Jurkat, Clone E6-1 (cell line): Measurements from ENCODE around the gene TSSK3.
"Not testable (repeated sequence)": the region's sequence is repeated elsewhere in the genome, so short reads cannot be mapped to it uniquely, and the experiment has no call there.

Experiments
- DNase-seq: peaks from one replicate; pipeline ENCODE4 v3.0.0-alpha.2; 2011; ENCODE audit warnings: low read depth, low spot score
- H3K4me3 ChIP-seq: 2 replicates; pipeline ENCODE4 v1.5.1; 2011; ENCODE audit warnings: mild to moderate bottlenecking, low read length, control low read depth, moderate library complexity

The TSSK3 gene

DNA sequence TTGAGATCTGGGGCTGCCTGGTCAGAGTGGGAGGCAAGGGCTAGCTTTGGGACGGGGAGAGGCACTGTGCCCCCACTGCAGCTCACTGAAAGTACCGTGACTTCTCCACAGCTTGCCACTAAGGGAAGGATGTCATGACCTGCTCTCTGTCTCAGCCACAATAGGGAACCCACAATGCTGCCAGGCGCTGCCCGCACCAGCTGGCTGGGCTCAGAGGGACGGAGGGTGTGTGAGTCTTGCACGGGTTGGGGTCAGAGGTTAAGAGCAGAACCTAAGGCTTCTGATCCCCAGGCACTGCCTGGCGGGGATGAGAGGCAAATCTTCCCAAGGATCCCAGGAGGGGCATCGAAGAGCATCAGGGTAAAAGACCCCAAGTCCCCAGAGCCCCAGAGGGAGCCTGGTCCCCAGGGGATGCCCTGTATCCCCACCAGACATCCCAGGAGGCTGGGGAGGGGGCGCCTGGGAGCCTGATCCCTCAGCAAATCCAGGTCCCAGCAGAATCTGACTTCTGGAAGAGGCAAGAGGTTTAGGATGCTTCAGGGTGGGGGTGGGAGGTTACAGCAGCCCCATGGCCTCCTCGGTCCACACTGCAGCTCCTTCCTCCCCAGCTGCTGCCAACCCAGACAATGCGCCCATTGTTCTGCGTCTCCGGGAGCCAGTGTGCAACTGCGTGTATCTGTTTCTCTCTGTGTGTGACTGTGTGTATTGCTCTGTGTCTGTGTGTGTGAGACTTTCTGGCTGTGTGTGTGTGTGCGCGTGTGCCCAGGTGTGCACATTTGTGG lies 24.3 kb upstream of the TSSK3 start:
- no peak for DNase-seq
- no peak overlapping the region for H3K4me3 ChIP-seq

DNA sequence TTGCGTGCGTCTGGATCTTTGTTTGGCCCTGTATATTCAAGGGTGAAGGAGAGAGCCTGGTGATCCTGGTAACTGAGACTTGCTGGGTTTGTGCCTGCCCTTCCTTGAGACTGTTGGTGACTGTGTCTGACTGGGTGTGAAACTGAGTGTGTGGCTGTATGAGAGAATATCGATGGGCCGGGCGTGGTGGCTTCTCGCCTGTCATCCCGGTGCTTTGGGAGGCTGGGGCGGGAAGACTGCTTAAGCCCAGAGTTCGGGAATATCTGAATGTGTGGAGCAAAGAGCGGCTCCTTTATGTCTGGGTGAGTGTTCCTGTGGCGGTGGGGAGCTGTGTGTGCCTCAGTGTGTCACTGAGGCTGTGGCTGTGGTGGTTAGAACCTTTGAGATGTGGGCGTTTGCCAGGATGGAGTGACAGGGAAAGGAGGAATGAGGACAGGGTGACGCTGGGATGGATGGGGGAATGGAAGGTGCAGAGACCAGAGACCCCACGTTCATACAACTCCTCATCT lies 23.6 kb upstream of the TSSK3 start:
- DNase-seq = no peak
- no peak overlapping the region for H3K4me3 ChIP-seq

DNA sequence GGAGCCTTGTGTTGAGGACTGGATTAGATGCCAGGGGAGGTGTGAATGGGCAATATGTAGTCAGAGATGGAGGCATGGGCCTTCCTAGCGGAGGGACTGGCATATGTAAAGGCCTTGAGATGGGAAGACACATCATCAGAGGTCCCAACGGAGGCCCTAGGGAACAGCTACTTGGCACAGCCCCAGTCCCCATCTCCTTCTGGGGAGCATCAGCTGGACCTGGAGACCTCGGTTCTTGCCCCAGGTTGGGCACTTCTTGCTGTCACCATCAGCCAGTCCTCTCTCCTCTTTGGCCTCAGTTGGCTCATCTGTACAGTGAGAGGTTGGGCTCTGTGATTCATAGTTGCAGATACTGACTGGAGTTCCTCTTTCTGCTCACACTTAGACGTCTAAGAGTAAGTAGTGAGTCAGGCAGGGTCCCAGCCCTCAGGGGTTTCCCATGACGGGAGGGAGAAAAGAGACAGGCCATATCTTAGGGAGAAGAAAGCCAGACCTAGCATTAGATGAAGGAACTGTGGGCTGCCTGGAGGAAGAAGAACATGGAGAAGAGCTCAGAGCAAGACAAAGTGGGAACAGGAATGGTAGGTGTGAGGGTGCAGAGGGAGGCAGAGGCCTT lies 22.9 kb upstream of the TSSK3 start:
- no peak overlapping the region for H3K4me3 ChIP-seq
- DNase-seq = no peak

DNA sequence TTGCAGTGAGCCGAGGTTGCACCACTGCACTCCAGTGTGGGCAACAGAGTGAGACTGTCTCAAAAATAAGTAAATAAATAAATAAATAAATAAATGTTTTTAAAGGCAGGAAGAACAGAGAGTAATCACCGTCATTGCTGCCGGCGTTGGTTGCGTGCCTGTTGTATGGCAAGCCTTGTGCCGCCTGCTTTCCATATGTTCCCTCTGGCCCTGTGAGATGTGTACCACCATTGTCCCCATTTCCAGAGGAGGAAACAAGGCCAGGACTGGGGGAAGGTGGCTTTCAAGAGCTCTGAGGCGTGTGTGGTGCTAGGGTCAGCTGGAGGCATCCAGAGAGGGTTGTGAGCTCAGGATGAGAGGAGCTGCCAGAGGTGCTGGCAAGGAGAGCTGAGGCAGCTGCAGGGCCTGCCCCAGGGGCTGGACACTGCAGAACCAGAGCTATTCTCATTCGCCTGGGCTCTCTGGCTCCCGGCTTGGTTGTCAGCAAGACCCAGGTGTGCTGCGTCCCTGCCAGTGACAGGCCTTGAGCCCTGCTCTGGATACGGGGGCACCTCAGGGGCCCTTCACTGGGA lies 21.1 kb upstream of the TSSK3 start:
- DNase-seq = no peak
- no peak overlapping the region for H3K4me3 ChIP-seq

DNA sequence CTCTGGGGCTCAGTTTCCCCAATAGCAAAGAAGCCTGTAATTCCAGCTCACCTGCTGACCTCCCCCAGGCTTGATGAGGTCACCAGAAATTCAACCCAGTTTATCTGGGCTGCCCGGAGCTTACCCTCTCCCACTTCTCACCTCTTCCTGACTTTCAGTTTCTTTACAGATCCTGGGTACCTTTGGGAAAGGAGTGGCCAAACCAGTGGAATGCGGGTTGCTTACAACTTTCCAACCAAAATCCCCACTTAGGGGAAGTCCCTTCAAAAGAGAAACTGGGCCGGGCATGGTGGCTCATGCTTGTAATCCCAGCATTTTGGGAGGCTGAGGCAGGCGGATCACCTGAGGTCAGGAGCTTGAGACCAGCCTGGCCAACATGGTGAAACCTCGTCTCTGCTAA lies 20.4 kb upstream of the TSSK3 start:
- no peak overlapping the region for H3K4me3 ChIP-seq
- DNase-seq = no peak

DNA sequence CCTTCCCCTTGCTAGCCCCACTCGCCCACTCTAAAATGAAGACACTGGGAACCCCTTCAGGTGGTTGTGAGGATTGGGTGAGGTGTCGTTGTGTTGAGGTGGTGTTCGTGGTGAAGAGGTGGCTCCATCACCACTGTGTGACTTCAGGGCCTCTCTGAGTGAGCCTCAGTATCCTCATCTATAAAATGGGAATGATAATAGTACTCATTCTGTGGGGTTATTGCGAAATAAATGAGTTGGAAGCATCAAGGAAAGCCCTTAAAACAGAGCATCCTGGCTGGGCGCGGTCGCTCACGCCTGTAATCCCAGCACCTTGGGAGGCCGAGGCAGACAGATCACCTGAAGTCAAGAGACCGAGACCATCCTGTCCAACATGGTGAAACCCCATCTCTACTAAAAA lies 19.6 kb upstream of the TSSK3 start:
- no peak for DNase-seq
- H3K4me3 ChIP-seq = no peak overlapping the region

DNA sequence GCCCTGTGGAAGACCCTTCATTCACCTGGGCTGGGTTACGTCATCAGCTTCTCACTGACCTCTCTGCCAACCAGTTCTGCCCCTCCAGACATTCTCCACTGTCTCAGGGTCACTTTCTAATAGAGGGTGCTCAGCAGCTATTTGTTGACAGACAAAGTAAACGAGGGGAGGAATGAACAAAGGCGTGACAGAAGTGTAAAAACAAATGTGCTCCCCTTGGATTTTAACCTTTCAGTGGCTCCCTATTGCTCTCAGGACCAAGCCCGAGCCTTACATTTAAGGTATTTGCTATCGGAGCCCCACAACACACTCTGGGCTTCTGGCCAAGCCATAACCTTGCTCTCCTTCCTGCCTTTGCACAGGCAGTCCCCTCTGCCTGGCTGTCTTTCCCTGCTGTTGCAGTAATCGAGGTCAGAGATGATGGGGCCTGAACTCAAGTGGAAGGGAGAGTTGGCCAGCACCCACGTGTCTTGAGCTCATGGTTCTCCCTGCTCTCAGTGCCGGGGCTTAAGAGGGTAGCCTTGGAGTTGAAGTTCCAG lies 17.0 kb upstream of the TSSK3 start:
- no peak for DNase-seq

DNA sequence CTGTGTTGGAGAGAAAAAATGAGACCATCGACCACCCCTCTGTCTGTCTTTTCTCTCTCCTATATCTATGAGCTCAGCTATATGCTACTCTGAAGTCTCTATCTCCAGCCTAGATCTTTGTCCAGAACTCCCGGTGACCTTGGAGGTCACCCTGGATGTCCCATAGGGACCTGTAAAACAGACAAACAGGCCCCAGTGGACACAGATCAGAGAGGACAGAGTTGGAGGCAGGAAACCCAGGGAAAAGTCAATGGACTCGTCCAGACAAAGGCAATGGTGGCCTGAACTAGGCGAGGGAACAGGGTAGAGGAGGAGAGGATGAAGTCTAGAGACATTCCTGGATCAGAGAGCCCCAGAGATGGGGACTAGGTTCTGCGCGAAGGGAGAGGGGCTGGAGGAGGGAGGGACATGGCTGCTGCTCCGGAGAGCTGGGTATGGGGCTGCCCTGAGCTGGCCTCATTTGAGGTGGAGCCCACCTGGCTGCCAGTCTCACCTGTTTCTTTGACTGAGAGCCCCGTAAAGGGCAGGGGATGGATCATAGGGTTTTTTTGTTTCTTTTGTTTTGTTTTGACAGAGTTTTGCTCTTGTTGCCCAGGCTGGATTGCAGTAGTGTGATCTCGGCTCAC lies 15.7 kb upstream of the TSSK3 start:
- no peak overlapping the region for H3K4me3 ChIP-seq
- DNase-seq = no peak

More for the DNA sequence above, 17.0 kb upstream of the TSSK3 start:
- H3K4me3 ChIP-seq = no peak overlapping the region

DNA sequence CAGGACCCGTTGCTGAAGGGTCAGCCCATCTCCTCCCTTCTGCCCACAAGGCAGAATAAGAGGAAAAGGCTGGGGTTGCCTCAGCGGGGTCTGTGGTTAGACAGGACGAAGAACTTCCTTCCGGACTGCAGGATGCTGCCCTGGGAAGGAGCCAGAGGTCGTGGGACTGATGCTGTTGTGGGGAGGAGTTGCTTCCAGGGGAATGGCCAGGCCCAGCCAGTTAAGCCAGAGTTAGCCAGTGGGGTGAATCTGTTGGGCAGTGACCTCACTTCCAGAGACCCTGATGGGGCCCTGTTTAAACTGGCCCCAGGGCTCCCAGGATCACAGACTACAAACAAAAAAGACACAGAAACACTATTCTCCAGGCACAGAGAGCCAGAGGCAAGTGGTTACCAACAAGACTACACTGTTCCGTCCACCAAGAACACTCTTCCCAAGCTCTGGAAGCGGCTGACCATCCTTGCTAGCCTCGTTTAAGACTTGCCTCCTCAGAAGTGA lies 13.1 kb upstream of the TSSK3 start:
- no peak overlapping the region for H3K4me3 ChIP-seq
- DNase-seq = no peak

DNA sequence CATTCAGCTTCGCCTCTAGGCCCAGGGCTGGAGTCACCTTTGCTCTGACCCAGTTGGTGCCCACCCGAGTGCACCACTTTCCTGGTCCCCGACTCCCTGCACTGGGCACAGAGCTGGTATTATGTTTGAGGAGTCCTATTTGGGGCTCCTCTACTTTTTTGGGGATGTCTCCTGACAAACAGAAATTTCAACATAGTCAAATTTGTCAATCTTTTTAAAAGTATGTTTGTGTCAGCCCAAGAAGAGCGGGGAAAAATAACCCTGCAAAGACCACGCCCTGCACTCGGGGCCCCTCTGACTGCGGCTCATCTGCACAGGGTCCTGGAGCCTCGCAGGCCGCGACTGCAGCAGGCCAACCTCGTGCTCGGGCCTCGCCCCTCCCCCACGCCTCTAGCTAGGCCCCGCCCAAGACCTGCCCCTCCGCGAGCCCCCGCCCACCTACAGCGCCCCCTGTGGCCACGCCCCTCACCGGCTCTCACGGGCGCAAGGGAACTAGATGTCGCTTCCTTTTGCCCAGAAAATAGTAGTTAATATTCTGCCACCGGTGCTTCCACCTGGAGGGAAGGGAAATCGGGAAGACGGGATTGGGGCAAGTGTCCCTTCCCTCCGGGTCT lies 11.4 kb upstream of the TSSK3 start:
- peak overlapping the region; percentile 64 for H3K4me3 ChIP-seq
- DNase-seq = peak; percentile 76

DNA sequence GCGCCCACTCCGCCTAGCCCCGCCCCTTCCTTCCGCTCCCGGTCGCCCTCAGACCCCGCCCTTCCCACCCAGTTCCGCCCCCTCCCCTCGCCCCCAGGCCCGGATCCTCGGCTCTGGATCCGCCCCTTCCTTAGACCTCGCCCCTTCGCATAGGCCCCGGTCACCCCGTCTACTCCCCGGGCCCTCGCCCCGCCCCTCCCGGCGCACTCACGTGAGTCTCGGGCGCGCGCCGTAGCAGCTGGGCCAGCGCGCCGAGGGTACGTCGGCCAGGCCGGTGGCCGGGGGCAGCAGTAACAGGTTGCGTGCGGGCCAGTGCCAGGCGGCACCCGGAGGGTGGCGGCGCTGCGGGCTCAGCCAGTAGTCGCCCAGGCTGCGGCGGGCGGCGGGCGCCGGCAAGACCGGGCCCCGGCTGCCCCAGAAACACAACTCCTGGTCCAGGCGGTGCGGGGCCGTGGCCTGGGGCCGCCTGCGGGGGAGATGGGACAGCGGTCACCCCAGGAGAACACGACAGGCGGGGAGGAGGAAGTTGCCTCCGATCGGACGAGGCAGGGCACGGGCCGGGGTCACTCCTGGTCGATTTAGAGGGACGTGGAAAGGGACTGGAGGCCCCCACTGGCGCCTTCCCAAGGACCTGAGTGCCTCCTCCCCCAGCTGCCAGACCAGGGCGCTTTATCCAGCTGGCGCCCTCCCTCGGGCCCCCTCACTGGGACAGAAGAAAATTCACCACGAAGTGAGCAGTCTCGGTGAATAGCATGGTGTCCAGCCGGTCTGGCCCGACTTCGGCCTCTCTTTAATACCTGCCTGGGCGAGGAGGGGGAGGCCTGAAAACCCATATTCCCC lies 10.7 kb upstream of the TSSK3 start:
- DNase-seq = peak; percentile 91
- H3K4me3 ChIP-seq = peak overlapping the region; percentile 64

DNA sequence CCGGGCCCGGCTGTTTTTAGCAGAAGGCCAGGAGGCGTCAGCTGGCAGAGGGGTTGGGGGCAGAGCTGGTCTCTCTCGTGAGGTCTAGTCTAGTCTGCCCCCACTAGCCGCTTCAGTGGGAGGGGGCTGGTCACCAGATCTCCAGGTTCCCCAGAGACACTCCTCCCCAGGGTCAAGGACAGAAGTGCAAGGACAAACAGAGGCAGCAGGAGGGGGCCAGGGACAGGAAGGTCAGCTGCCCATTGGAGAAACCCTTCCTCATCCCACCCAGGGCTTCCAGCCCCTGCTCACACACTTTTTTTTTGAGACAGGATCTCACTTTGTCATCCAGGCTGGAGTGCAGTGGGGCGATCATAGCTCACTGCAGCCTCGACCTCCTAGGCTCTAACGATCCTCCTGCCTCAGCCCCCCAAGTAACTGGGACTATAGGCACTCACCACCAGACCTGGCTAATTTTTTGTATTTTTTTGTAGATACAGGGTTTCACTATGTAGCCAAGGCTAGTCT lies 10.0 kb upstream of the TSSK3 start:
- DNase-seq = no peak
- peak overlapping the region; percentile 64 for H3K4me3 ChIP-seq

DNA sequence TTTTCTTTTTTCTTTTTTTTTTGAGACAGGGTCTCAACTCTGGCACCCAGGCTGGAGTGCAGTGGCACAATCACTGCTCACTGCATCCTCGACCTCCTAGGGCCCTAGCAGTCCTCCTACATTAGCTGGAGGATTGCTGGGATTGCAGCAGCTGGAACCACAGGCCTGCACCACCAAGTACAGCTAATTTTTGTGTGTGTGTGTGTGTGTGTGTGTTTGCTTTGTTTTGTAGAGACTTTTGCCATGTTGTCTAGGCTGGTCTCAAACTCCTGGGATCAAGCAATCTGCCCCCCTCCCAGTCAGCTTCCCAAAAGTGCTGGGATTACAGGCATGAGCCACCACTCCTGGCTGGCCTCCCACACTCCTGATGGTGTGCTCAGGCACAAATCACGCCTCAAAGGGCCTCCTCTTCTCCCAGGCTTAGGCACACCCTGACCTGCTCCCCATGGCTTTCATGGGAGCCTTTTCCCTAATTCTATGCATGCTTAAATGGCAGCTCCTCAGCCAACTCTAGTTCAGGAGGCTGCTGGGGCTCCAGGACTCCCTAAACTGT lies 9.4 kb upstream of the TSSK3 start:
- H3K4me3 ChIP-seq = no peak overlapping the region
- no peak for DNase-seq

DNA sequence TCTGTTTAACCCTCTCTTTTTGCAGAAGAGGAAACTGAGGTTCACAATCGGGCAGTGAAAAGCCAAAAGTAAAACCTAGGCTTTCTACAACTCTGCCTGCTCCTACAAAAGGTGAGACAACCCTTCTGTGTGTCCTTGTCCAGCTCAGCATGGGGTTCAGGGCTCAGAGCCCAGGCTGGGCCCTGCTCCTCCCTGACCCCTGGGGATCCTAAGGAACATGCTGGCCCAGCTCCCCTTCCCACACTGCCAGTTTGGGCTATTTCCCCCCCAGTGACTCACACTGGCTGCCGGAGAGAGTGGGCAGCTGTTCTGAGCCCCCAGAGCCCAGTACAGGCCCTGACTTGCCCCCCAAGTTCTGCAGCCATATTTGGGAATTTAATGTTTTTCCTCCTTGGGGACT lies 8.9 kb upstream of the TSSK3 start:
- no peak overlapping the region for H3K4me3 ChIP-seq
- DNase-seq = no peak

DNA sequence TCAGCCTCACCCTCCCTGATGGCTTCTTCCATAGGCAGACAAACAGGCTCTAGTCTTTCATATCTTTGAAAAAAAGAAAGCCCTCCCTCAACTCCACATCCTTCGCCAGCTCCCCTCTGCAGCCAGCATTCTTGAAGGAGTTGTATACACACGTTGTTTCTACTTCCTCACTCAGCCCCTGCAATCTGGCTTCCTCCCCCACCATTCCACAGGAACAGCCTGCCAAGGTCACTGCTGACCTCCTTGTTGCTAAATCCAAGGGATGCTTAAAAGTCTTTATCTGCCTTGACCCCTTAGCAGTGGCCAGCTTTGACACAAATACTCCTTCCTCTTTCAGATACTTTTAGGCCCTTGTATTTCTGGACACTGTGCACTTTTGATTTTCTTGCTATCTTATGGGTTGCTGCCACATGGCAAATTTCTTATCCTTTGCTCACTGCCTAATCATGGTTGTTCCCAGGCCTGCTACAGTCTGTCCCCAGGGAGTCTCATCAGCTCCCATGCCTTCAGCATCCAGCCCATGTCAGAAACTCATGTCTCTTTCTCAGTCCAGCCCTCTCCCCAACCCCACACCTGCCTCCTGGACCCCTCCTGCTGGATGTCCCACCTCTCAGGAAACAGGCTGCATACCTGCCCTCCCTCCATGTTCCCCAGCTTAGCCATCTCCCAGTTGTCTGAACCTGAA lies 8.3 kb upstream of the TSSK3 start:
- DNase-seq = no peak
- H3K4me3 ChIP-seq = no peak overlapping the region

DNA sequence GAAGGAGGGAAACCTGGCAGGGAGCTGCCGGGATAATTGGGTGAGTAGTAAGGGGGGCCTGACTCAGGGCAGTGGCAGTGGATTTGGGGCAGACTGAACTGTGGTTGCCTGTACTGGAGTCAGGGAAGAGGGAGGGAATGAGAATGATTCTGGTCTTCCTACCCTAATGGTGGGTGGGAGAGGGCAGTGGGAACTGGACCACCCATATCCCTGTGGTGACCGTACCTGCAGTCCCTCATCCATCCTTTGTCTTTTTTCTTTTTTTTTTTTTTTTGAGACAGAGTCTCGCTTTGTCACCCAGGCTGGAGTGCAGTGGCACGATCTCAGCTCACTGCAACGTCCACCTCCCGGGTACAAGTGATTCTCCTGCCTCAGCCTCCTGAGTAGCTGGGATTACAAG lies 6.6 kb upstream of the TSSK3 start:
- DNase-seq, H3K4me3 ChIP-seq: not testable (repeated sequence)

DNA sequence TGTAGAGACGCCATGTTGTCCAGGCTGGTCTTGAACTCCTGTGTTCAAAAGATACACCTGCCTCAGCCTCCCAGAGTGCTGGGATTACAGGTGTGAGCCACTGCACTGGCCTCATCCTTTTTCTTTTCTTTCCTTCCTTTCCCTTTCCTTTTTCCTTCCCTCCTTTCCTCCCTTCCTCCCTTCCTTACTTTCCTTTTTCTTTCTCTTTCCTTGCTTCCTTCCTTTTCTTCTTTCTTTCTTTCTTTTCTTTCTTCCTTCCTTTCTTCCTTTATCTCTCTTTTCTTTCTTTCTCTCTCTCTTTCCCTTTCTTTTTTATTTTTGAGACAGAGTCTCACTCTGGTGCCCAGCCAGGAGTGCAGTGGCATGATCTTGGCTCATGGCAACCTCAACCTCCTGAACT lies 5.9 kb upstream of the TSSK3 start:
- no peak overlapping the region for H3K4me3 ChIP-seq
- DNase-seq = no peak
